HepG2 (cell line): ENCODE measurements around the gene ABCC2. TPM values are rescaled to one million over a fixed set of nuclear protein-coding genes. Genes with fewer than 3 reads are reported as not detected.
A peak's percentile ranks its signal among the peaks of the same experiment; 100 is the strongest.

Experiments
- BCL6 ChIP-seq: IDR thresholded peaks from 2 replicates; pipeline ENCODE4 v1.6.1; 2016; ENCODE audit warnings: missing genetic modification reagents, missing compliant biosample characterization
- BRCA1 ChIP-seq: sonication (generic); formaldehyde crosslinking; IDR thresholded peaks from 2 replicates; pipeline ENCODE4 v1.4.0; 2020; ENCODE audit warnings: missing genetic modification reagents
- CEBPG ChIP-seq: IDR thresholded peaks from 2 replicates; pipeline ENCODE4 v1.6.1; 2016
- EEA1 ChIP-seq: sonication (generic); formaldehyde crosslinking; IDR thresholded peaks from 2 replicates; pipeline ENCODE4 v1.5.1; 2020; ENCODE audit warnings: mild to moderate bottlenecking, missing genetic modification reagents, borderline replicate concordance
- FLYWCH1 ChIP-seq: sonication (generic); formaldehyde crosslinking; IDR thresholded peaks from 2 replicates; pipeline ENCODE4 v1.8.1; 2023; ENCODE audit warnings: mild to moderate bottlenecking, missing genetic modification reagents
- FOXP1 ChIP-seq, 2 experiments: fragments of 450-650 bp in 1 of 2; IDR thresholded peaks; 2 replicates each; pipeline ENCODE4 v1.6.1; 2017 to 2018; ENCODE audit warnings: antibody characterized with exemption in 1 of 2
- MED8 ChIP-seq: sonication (generic); formaldehyde crosslinking; IDR thresholded peaks from 2 replicates; pipeline ENCODE4 v1.8.1; 2023; ENCODE audit warnings: mild to moderate bottlenecking, missing genetic modification reagents; ENCODE audit not compliant: insufficient replicate concordance
- MEIS1 ChIP-seq: sonication (generic); formaldehyde crosslinking; IDR thresholded peaks from 2 replicates; pipeline ENCODE4 v1.9.0; 2021; ENCODE audit warnings: mild to moderate bottlenecking, missing genetic modification reagents, moderate library complexity, borderline replicate concordance
- NCOA2 ChIP-seq: sonication (generic); formaldehyde crosslinking; IDR thresholded peaks from 2 replicates; pipeline ENCODE4 v1.8.0; 2022; ENCODE audit warnings: inconsistent platforms
- NFYC ChIP-seq: IDR thresholded peaks from 2 replicates; pipeline ENCODE4 v1.6.1; 2016; ENCODE audit warnings: missing genetic modification reagents, missing compliant biosample characterization
- NONO ChIP-seq, 2 experiments: fragments of 450-650 bp in 1 of 2; sonication (generic) in 1 of 2; formaldehyde crosslinking in 1 of 2; IDR thresholded peaks in 1 of 2; conservative IDR thresholded peaks in 1 of 2; 2 replicates each; pipeline versions ENCODE4 v1.6.1 to v1.8.0; 2017 to 2022; ENCODE audit warnings: mild to moderate bottlenecking in 1 of 2, missing genetic modification reagents in 1 of 2, moderate library complexity in 1 of 2
- NR1H2 ChIP-seq: sonication (generic); formaldehyde crosslinking; IDR thresholded peaks from 2 replicates; pipeline ENCODE4 v1.8.1; 2022; ENCODE audit warnings: low read depth, missing genetic modification reagents, borderline replicate concordance
- PHF20 ChIP-seq: sonication (generic); formaldehyde crosslinking; IDR thresholded peaks from 2 replicates; pipeline ENCODE4 v1.5.0; 2020; ENCODE audit warnings: mild to moderate bottlenecking, missing genetic modification reagents
- SMAD1 ChIP-seq: sonication (generic); formaldehyde crosslinking; IDR thresholded peaks from 2 replicates; pipeline ENCODE4 v1.4.0; 2020; ENCODE audit warnings: missing genetic modification reagents, low read depth, mild to moderate bottlenecking, borderline replicate concordance
- SMAD3 ChIP-seq: sonication (generic); formaldehyde crosslinking; IDR thresholded peaks from 2 replicates; pipeline ENCODE4 v1.4.0; 2020; ENCODE audit warnings: missing genetic modification reagents
- SOX13 ChIP-seq, 3 experiments: fragments of 450-650 bp in 1 of 3; sonication (generic) in 1 of 3; formaldehyde crosslinking in 1 of 3; IDR thresholded peaks in 2 of 3; conservative IDR thresholded peaks in 1 of 3; 2 replicates each; pipeline versions ENCODE4 v1.5.0 to v1.6.1; 2016 to 2020; ENCODE audit warnings: antibody characterized with exemption in 1 of 3, mild to moderate bottlenecking in 1 of 3, missing compliant biosample characterization in 1 of 3, missing genetic modification reagents in 1 of 3, moderate library complexity in 1 of 3
- SRSF4 ChIP-seq: fragments of 200-400 bp; formaldehyde crosslinking; IDR thresholded peaks from one replicate; pipeline ENCODE4 v1.6.1; 2018; ENCODE audit warnings: mild to moderate bottlenecking, low read depth, low read length, moderate library complexity; ENCODE audit not compliant: poor library complexity, severe bottlenecking
- TCF12 ChIP-seq, 2 experiments: fragments of 450-650 bp in 1 of 2; sonication (generic) in 1 of 2; formaldehyde crosslinking in 1 of 2; IDR thresholded peaks; 2 replicates each; pipeline versions ENCODE4 v1.6.1 to v1.8.0; 2017 to 2022; ENCODE audit warnings: antibody characterized with exemption in 1 of 2, mild to moderate bottlenecking in 1 of 2, missing genetic modification reagents in 1 of 2, moderate library complexity in 1 of 2
- TRIM22 ChIP-seq: fragments of 450-650 bp; IDR thresholded peaks from 2 replicates; pipeline ENCODE4 v1.6.1; 2017
- ZBTB37 ChIP-seq: sonication (generic); formaldehyde crosslinking; IDR thresholded peaks from 2 replicates; pipeline ENCODE4 v1.4.0; 2020; ENCODE audit warnings: mild to moderate bottlenecking, missing genetic modification reagents
- ZFP41 ChIP-seq: sonication (generic); formaldehyde crosslinking; IDR thresholded peaks from 2 replicates; pipeline ENCODE4 v1.4.0; 2020; ENCODE audit warnings: mild to moderate bottlenecking, missing genetic modification reagents, borderline replicate concordance
- ZFY ChIP-seq: sonication (generic); formaldehyde crosslinking; IDR thresholded peaks from 2 replicates; pipeline ENCODE4 v1.4.0; 2020; ENCODE audit warnings: missing genetic modification reagents
- ZNF20 ChIP-seq: sonication (generic); formaldehyde crosslinking; IDR thresholded peaks from 2 replicates; pipeline ENCODE4 v1.4.0; 2020; ENCODE audit warnings: mild to moderate bottlenecking, moderate library complexity, missing genetic modification reagents
- ZNF207 ChIP-seq: fragments of 450-650 bp; IDR thresholded peaks from 2 replicates; pipeline ENCODE4 v1.6.1; 2016; ENCODE audit warnings: antibody characterized with exemption, borderline replicate concordance
- ZNF251 ChIP-seq: sonication (generic); formaldehyde crosslinking; IDR thresholded peaks from 2 replicates; pipeline ENCODE4 v1.9.0; 2021; ENCODE audit warnings: mild to moderate bottlenecking, missing genetic modification reagents
- ZNF275 ChIP-seq: sonication (generic); formaldehyde crosslinking; IDR thresholded peaks from 2 replicates; pipeline ENCODE4 v1.8.0; 2022; ENCODE audit warnings: missing genetic modification reagents, mild to moderate bottlenecking, inconsistent platforms, borderline replicate concordance
- ZNF333 ChIP-seq: sonication (generic); formaldehyde crosslinking; IDR thresholded peaks from 2 replicates; pipeline ENCODE4 v1.4.0; 2020; ENCODE audit warnings: mild to moderate bottlenecking, missing genetic modification reagents, borderline replicate concordance
- ZNF605 ChIP-seq: sonication (generic); formaldehyde crosslinking; IDR thresholded peaks from 2 replicates; pipeline ENCODE4 v1.8.0; 2022; ENCODE audit warnings: mild to moderate bottlenecking, missing genetic modification reagents
- ZSCAN22 ChIP-seq: sonication (generic); formaldehyde crosslinking; IDR thresholded peaks from 2 replicates; pipeline ENCODE4 v1.4.0; 2020; ENCODE audit warnings: mild to moderate bottlenecking, missing genetic modification reagents
- polyA plus RNA-seq, 8 experiments: library from polyadenylated mRNA; depleted of rRNA in 3 of 8; stranded (reverse) in 7 of 8; unstranded in 1 of 8; fragments of >200 nt; fragmentation: Illumina TruSeq in 4 of 8; extraction: Trizol in 4 of 8; gene quantifications; 2 replicates each; pipeline versions ENCODE4 v1.2.1 to v1.2.3, GENCODE V29; 2011 to 2016; ENCODE audit warnings: low read depth in 4 of 8, missing spikeins in 1 of 8, mixed read lengths in 1 of 8; ENCODE audit not compliant: insufficient read depth in 1 of 8
- total RNA-seq, 5 experiments: library from RNA; depleted of rRNA; stranded (reverse); fragments of >200 nt; fragmentation: Illumina TruSeq; extraction: Trizol; gene quantifications; 2 replicates each; pipeline ENCODE4 v1.2.3, GENCODE V29; 2016; ENCODE audit warnings: low read depth in 1 of 5

The ABCC2 gene
- total and polyA plus RNA-seq, 2 of the 13 experiments (the other 11 are each of a cell fraction or from before 2014, with no cell fraction given) = 181 to 497 TPM

GRCh38 chr10:99859585-99859984 lies 77.1 kb downstream of the ABCC2 start (continued):
- TF ChIP-seq ZFP41 (CRISPR knock-in tag) (no peak), ZNF275 (CRISPR knock-in tag) (0 out of 2 replicates have a peak, but pooled peaks have one; percentile 30), NFYC (CRISPR knock-in tag) (no peak), NR1H2 (CRISPR knock-in tag) (no peak), BRCA1 (no peak), MED8 (CRISPR knock-in tag) (no peak), PHF20 (CRISPR knock-in tag) (no peak), MEIS1 (CRISPR knock-in tag) (no peak), ZNF605 (no peak), SOX13 (IDR thresholded peaks at IDR 0.05) (no peak), SOX13 (CRISPR knock-in tag; conservative IDR thresholded peaks at IDR 0.05 in 1 of 2, IDR thresholded peaks at IDR 0.05 in 1 of 2) (no peak), ZBTB37 (CRISPR knock-in tag) (no peak), BCL6 (CRISPR knock-in tag) (no peak), ZNF251 (CRISPR knock-in tag) (no peak), FLYWCH1 (CRISPR knock-in tag) (no peak), EEA1 (CRISPR knock-in tag) (no peak), NCOA2 (CRISPR knock-in tag) (no peak), SMAD3 (CRISPR knock-in tag) (no peak), CEBPG (no peak), FOXP1 (IDR thresholded peaks at IDR 0.05) (no peak), FOXP1 (CRISPR knock-in tag; IDR thresholded peaks at IDR 0.05) (no peak), TRIM22 (no peak), ZSCAN22 (CRISPR knock-in tag) (no peak), TCF12 (IDR thresholded peaks at IDR 0.05) (no peak), TCF12 (CRISPR knock-in tag; IDR thresholded peaks at IDR 0.05) (no peak), SMAD1 (CRISPR knock-in tag) (no peak), NONO (IDR thresholded peaks at IDR 0.05) (no peak), NONO (CRISPR knock-in tag; conservative IDR thresholded peaks at IDR 0.05) (no peak), ZFY (CRISPR knock-in tag) (no peak), ZNF20 (CRISPR knock-in tag) (no peak), ZNF207 (no peak), SRSF4 (no peak), ZNF333 (no peak)
